Heart left ventricle (tissue), 13 donors: Measurements from ENCODE around the gene EYA4.

ENCODE experiments used
- CTCF ChIP-seq, 12 donors: fragments of 200-600 bp; sonication (generic) in 4 of 12; IDR thresholded peaks; one replicate each; pipeline versions ENCODE4 v1.5.0 to v1.8.0; 2018 to 2022; ENCODE audit warnings: antibody characterized with exemption in 12 of 12, mild to moderate bottlenecking in 5 of 12
- POLR2A ChIP-seq, 2 donors: fragments of 450-650 bp; IDR thresholded peaks; one replicate each; pipeline ENCODE4 v1.6.1; 2017; ENCODE audit warnings: antibody characterized with exemption in 2 of 2, mild to moderate bottlenecking in 2 of 2, moderate library complexity in 2 of 2
- donor health status: ischemic (EF 13 %, LVEDD 7.1; RV severe dilation, severe dysfunction).
- donor health status: DM: no; HTN: yes; CAD: no.
- donor health status: DM: no; HTN: no; CAD: no.
- donor health status: ischemic (EF 25% LVEDD 6.9; RV normal size, moderate dysfunction).
- donor health status: ischemic (EF 25% LVEDD 5.7; RV mildly dilated, moderate dysfunction).
- donor health status: ischemic (EF 35%, LVEDD 5.7; RV mildly dilated, moderate dysfunction).
- donor health status: nonischemic (EF 11% LVEDD 7.7; RV severe dilation, severe dysfunction).
- donor health status: DM: yes; HTN: yes; CAD: no.
- donor health status: PGD.
- donor health status: ischemic (EF 29% LVEDD 5.4; RV normal size, mild dysfunction).
- donor health status: nonischemic (EF 23%, LVEDD 6.1; RV moderate dilation, normal function).

- TF ChIP-seq CTCF (IDR thresholded peaks at IDR 0.05) (no peak), POLR2A (IDR thresholded peaks at IDR 0.05) (no peak)
Observed at GRCh38 chr6:133546098-133546497, 304.9 kb downstream of the EYA4 start.
